Psoas muscle (tissue), 8 donors: ENCODE results near the gene WDR37. TPM values are rescaled to one million over a fixed set of nuclear protein-coding genes. Genes with fewer than 3 reads are reported as not detected.

ENCODE experiments used
- ATAC-seq, 4 donors: fragments of 200-7000 bp; cut with Tn5 transposase; one replicate each; pipeline ENCODE4 v1.9.1; 2020; ENCODE audit warnings: moderate library complexity in 3 of 4, mild to moderate bottlenecking in 2 of 4
- DNase-seq, 2 donors: peaks; one replicate each; pipeline ENCODE4 v3.0.0-alpha.2; 2020
- H3K27ac ChIP-seq: fragments of 200-600 bp; one replicate; pipeline ENCODE4 v1.8.0; 2022
- H3K27me3 ChIP-seq, 3 donors: fragments of 200-600 bp in 1 of 3; one replicate each; pipeline versions ENCODE4 v1.6.1 to v1.8.0; 2013 to 2022; ENCODE audit warnings: low read length in 2 of 3, mild to moderate bottlenecking in 2 of 3, moderate library complexity in 1 of 3; ENCODE audit not compliant: insufficient read depth in 3 of 3
- H3K36me3 ChIP-seq, 2 donors: fragments of 200-600 bp in 1 of 2; one replicate each; pipeline versions ENCODE4 v1.6.1 to v1.8.0; 2013 to 2022; ENCODE audit warnings: low read depth in 1 of 2, mild to moderate bottlenecking in 1 of 2, moderate library complexity in 1 of 2; ENCODE audit not compliant: insufficient read depth in 1 of 2
- H3K4me1 ChIP-seq: fragments of 200-600 bp; one replicate; pipeline ENCODE4 v1.8.0; 2022
- H3K4me3 ChIP-seq: fragments of 200-600 bp; one replicate; pipeline ENCODE4 v1.8.0; 2022; ENCODE audit warnings: mild to moderate bottlenecking
- H3K9me3 ChIP-seq: fragments of 200-600 bp; one replicate; pipeline ENCODE4 v1.8.0; 2022
- WGBS, 3 donors: extraction: QIAGEN DNeasy Blood & Tissue Kit; methylation state at CpG; one replicate each; pipeline versions ENCODE4 v1.1.6 to v1.1.7; 2013; 5-methylcytosine and 5-hydroxymethylcytosine counted together
- intact Hi-C, 2 donors: fragments of 100-400 bp; cut with DNase I; formaldehyde crosslinking; loops; one replicate each; pipeline versions ENCODE4 v1.11.0 to v1.14.2; 2022
- polyA plus RNA-seq, 3 donors: library from polyadenylated mRNA; stranded (reverse); fragments of 200-250 nt; gene quantifications; one replicate each; pipeline ENCODE4 v1.2.3, GENCODE V29; 2013
- total RNA-seq, 4 donors: library from RNA; stranded (reverse); fragmentation: NEBNext Ultra II Directional in 2 of 4; extraction: Animal tissue kit (Norgen Biotek cat#: 25700) in 2 of 4; gene quantifications; one replicate each; pipeline versions ENCODE4 v1.2.1 to v1.2.4, GENCODE V29; 2021 to 2023
- TF ChIP-seq, protein P1 (sequence below): fragments of 200-600 bp; IDR thresholded peaks from one replicate; pipeline ENCODE4 v1.8.0; 2022; ENCODE audit warnings: antibody characterized with exemption
- donor health status: healthy with polysubstance abuse.
- donor health status: DM: no; HTN: no; CAD: no; lungs with moderate emphysema.
- donor health status: Bipolar disorder and iron deficiency.
- donor health status: healthy.
- donor health status: DM: yes; HTN: yes; CAD: no.
- donor health status: DM: no; HTN: no; CAD: no.
- donor health status: DM: no; HTN: no; CAD: no.
- donor health status: DM: yes; HTN: yes; CAD: no.

Gene WDR37
- total and polyA plus RNA-seq, 7 donors = 6.8 to 28.3 (median 17.2) TPM

GRCh38 chr10:1121271-1121970 is 65.2 kb downstream of the WDR37 start:
- intact Hi-C loops = no loop called here
- no peaks in the 10 kb centered on the region for H3K27me3 ChIP-seq
- no peak overlapping the region for H3K4me3 ChIP-seq
- peaks cover 0 to 90% of the 10 kb centered on the region in 2 donors for H3K36me3 ChIP-seq
- no peak for DNase-seq
- H3K4me1 ChIP-seq = no peaks in the 10 kb centered on the region
- H3K9me3 ChIP-seq = no peaks in the 10 kb centered on the region
- no peak overlapping the region for H3K27ac ChIP-seq
- peak in 1 of 4 donors; percentile 12 for ATAC-seq
- 76 to 87% (median 77%) methylated on average over 23 of the region's 23 CpGs for WGBS, 3 donors
- TF ChIP-seq, protein P1, sequence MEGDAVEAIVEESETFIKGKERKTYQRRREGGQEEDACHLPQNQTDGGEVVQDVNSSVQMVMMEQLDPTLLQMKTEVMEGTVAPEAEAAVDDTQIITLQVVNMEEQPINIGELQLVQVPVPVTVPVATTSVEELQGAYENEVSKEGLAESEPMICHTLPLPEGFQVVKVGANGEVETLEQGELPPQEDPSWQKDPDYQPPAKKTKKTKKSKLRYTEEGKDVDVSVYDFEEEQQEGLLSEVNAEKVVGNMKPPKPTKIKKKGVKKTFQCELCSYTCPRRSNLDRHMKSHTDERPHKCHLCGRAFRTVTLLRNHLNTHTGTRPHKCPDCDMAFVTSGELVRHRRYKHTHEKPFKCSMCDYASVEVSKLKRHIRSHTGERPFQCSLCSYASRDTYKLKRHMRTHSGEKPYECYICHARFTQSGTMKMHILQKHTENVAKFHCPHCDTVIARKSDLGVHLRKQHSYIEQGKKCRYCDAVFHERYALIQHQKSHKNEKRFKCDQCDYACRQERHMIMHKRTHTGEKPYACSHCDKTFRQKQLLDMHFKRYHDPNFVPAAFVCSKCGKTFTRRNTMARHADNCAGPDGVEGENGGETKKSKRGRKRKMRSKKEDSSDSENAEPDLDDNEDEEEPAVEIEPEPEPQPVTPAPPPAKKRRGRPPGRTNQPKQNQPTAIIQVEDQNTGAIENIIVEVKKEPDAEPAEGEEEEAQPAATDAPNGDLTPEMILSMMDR = no peak

DNA sequence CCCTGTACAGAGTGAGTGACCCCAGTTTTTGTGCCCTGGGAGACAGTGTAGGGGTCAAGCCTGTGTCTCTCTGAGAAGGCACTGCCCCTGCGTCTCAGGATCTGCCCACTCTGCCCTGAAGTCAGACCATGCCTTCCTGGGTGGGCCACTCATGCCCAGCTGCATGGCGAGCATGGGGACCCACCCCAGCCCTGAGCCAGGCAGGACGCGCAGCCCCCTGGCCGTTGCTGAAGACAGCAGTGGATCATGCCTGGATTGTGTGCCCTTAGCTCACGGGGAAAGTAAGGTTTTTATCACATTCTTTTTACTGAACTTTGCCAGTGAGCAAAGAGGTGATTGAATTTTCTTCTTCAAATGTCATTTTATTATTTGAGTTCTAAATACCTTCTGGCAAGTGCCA is 66.2 kb downstream of the WDR37 start:
- 75 to 89% (median 78%) methylated on average over 6 of the region's 6 CpGs for WGBS, 3 donors
- DNase-seq (no peak), ATAC-seq (no peak)
- intact Hi-C loops = no loop called here
- Histone ChIP-seq H3K36me3 (peaks cover 0 to 90% of the 10 kb centered on the region in 2 donors), H3K9me3 (no peaks in the 10 kb centered on the region), H3K4me3 (no peak overlapping the region), H3K27me3 (no peaks in the 10 kb centered on the region), H3K4me1 (no peaks in the 10 kb centered on the region), H3K27ac (no peak overlapping the region)
- TF ChIP-seq, protein P1 = no peak

- H3K36me3 ChIP-seq = peaks cover 0 to 90% of the 10 kb centered on the region in 2 donors
- intact Hi-C loops = no loop called here
- no peaks in the 10 kb centered on the region for H3K27me3 ChIP-seq
- DNase-seq = no peak
- no peak overlapping the region for H3K4me3 ChIP-seq
- peaks cover 4% of the 10 kb centered on the region for H3K4me1 ChIP-seq
- no peak overlapping the region for H3K27ac ChIP-seq
- ATAC-seq = no peak
- no peaks in the 10 kb centered on the region for H3K9me3 ChIP-seq
- 92 to 95% (median 95%) methylated on average over 5 of the region's 5 CpGs for WGBS, 3 donors
- TF ChIP-seq, protein P1 = no peak
Measured at GRCh38 chr10:1123198-1123597, 67.0 kb downstream of the WDR37 start.

- Histone ChIP-seq H3K9me3 (no peaks in the 10 kb centered on the region), H3K27ac (no peak overlapping the region), H3K4me1 (peaks cover 5% of the 10 kb centered on the region), H3K27me3 (no peaks in the 10 kb centered on the region), H3K36me3 (peaks cover 0 to 91% of the 10 kb centered on the region in 2 donors), H3K4me3 (no peak overlapping the region)
- DNase-seq (no peak), ATAC-seq (no peak)
- WGBS, 3 donors = 95 to 96% (median 95%) methylated on average over 12 of the region's 12 CpGs
- intact Hi-C loops = no loop called here
- TF ChIP-seq, protein P1 = no peak
Measured at GRCh38 chr10:1123972-1124371, 67.8 kb downstream of the WDR37 start.

DNA sequence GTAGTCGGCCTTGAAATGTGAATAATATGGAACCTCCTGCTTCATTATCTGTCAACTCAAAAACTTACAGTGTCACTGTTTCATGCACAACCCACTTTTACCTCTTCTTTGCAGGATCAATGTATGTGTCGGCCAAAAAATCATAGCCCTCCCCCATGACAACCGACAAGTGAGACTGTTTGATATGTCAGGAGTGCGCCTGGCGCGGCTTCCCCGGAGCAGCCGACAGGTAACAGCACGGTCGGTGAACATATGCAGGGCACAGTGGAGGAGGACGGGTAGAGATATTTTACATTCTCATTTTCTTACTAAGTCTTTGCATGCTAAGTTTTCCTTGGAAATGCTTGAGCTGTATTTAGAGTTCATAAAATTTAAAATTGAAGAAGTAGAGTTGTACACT is 68.6 kb downstream of the WDR37 start:
- Histone ChIP-seq H3K9me3 (no peaks in the 10 kb centered on the region), H3K4me3 (no peak overlapping the region), H3K4me1 (peaks cover 5% of the 10 kb centered on the region), H3K27ac (no peak overlapping the region), H3K36me3 (peaks cover 4 to 92% of the 10 kb centered on the region in 2 donors), H3K27me3 (no peaks in the 10 kb centered on the region)
- 96 to 98% (median 97%) methylated on average over 11 of the region's 11 CpGs for WGBS, 3 donors
- DNase-seq (no peak), ATAC-seq (no peak)
- TF ChIP-seq, protein P1 = no peak
- intact Hi-C loops = no loop called here
